HG02642 (cell line): Measurements from ENCODE around the gene KLHL17.
"Not testable (repeated sequence)": the region's sequence is repeated elsewhere in the genome, so short reads cannot be mapped to it uniquely, and the experiment has no call there.

Experiments used
- ATAC-seq: cut with Tn5 transposase; IDR thresholded peaks from one replicate; pipeline ENCODE4 v1.9.1; 2021; ENCODE audit warnings: mild to moderate bottlenecking; ENCODE audit not compliant: unreplicated experiment, poor library complexity

Gene KLHL17

DNA sequence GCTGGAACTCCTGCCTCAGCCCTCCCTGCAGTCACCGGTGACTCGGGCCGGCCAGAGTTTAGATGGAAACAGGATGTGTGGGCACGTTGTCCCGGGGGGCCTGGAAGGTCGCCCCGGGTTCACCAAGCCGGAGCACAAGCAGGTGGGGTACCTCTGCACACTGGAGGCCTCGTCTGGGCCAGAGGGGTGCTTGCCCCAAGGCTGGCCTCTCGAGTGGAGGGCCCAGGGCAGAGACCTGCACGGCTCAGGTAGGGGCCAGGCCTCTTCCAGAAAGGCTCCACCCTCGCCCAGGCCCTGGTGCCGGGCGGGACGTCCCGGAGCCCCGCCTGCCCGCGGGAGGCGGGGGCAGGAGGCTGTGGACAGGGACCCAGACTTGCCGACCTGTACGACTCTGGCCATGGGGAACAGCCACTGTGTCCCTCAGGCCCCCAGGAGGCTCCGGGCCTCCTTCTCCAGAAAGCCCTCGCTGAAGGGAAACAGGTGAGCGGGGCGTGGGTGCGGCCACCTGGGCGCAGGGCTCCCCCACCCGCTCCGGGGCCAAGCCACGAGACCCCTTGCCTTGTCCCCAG is 5.8 kb downstream of the KLHL17 start, which contains the start of gene PLEKHN1:
PLEKHN1 (plus strand) TSS at position 348 of the 569 bp plus-strand sequence; CDS start at position 398, 50 bp downstream.
- ATAC-seq = peak; percentile 21

DNA sequence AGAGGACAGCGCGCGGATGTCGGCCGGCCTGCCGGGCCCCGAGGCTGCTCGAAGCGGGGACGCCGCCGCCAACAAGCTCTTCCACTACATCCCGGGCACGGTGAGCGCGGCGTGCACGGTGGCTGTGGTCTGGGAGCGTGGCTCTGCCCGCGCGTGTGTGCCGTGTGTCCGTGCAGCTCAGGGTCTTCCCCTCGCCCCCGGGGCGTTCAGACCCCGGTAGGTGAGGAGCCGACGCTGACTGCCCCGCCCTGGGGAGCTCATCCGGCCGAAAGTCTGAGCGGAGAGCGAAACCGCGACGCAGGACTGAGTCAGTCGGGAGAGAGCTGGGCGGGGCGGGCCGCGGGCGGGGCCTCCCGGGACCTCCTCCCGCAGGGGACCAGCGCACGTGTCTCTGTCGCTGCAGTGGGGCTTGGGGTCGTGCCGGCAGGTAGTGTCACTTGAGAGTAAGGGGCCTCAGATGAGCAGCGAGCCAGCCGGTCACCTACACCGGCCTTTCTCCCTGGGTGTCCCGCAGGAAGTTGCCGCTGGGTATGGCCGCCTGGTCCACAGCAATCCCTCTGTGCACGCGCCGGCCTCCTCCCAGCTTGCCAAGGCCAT is 6.4 kb downstream of the KLHL17 start:
- peak; percentile 56 for ATAC-seq

DNA sequence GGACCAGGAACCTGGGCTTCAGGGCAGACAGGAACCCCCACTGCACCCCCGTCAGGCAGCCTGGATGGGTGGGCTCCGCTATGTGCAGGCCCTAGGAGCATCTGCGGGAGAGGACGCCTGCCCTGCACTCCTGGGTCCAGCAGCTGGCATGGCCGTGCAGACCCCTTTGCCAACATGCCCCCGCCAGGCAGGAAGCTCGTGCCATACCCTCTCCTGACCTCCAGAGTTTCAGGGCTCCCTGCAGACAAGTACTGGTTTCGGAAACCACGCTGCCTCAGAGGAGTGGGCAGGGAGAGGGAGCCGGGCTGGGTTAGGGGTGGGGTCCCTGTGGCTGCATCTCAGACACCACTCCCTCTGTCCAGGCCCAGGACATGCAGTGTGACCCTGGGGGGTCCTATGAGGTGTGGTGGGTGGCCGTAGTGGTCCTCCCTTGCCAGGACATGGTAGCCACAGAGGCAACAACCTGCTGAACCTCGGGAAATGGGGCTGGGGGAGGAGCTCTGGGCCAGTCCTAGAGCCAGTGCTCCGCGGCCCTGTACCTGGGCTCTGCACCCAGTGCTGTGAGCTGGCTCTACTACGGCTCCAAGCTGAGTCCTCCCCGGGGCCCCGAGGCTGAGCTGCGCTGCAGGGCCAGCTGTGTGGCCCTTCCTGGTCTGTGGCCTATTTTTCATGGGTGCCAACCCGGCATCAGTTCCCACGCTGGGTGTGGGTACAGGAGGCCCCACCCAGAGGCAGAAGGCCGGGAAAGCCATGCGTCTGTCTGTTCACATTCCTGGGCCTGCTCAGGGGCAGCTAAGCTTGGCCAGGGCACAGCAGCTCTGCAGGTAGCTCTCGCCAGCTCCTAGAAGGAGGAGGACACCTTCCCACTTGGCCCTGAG is 7.3 kb downstream of the KLHL17 start:
- no peak for ATAC-seq

DNA sequence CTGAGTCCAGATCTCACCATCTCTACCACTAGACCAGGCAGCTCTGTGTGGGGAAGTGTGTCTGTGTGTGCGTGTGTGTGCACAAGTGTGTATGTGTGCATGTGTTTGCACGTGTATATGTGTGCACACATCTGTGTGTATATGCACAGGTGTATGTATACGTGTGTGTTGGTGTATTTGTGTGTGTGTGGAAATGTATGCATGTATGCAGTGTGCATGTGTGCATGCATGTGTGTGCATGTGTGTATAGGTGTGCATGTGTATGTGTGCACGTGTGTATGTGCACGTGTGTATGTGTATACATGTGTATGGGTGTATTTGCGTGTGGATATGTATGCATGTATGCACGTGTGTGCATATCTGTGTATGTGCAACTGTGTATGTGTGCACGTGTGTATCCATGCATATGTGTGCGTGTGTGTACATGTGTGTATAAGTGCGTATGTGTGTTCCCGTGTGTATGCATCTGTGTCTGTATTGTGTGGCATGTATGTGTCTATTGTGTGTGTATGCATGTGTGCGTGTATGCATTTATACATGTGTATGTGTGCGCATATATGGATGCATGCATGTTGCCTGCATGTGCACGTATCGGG is 9.0 kb downstream of the KLHL17 start:
- no peak for ATAC-seq

DNA sequence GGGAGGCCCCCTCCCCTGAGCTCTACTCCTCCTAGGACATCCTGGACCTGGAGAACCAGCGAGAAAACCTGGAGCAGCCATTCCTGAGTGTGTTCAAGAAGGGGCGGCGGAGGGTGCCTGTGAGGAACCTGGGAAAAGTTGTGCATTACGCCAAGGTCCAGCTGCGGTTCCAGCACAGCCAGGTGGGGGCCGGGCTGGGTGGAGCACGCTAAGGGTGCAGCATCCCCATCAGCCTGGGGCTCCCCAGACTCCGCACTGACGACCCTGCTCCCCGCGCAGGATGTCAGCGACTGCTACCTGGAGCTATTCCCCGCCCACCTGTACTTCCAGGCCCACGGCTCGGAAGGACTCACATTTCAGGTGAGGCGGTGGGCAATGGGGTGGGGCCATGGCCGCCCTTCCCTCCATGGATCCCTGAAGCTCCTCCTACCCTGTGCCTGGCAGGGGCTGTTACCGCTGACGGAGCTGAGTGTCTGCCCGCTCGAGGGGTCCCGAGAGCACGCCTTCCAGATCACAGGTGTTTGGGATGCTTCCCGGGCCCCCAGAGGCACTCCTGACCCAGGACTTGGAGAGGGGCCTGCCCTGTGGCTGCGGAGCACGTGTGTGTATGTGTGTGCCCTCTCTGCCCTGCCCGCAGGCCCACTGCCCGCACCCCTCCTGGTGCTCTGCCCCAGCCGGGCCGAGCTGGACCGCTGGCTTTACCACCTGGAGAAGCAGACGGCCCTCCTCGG is 10.0 kb downstream of the KLHL17 start:
- no peak for ATAC-seq

DNA sequence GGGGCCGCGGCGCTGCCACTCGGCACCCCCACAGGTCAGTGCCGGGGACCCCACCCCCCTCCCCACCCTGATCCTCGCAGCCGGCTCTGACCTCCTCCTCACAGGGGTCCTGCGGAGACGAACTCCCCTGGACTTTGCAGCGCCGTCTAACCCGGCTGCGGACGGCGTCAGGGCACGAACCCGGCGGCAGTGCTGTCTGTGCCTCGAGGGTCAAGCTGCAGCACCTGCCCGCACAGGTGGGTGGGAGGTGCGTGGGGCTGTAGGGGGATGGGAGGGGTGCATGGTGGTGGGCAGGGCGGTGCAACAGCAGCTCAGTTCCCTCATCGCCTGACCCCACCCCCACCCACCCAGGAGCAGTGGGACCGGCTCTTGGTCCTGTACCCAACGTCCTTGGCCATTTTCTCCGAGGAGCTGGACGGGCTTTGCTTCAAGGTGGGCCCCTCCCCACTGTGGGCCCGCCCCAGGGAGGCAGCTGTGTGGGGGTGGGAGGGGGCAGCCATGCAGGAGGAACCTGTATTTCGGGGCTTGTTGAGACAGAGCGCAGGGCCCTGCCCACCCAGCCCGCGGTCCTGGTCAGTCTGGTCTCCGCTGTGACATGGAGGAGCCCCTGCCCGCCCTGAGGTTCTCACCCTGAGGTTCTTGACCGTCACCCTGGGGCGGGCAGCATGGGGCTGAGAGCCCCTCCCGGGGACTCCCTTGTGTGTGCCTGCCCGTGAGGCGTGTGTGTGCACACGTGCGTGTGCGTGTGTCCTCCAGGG is 10.8 kb downstream of the KLHL17 start:
- ATAC-seq = no peak

DNA sequence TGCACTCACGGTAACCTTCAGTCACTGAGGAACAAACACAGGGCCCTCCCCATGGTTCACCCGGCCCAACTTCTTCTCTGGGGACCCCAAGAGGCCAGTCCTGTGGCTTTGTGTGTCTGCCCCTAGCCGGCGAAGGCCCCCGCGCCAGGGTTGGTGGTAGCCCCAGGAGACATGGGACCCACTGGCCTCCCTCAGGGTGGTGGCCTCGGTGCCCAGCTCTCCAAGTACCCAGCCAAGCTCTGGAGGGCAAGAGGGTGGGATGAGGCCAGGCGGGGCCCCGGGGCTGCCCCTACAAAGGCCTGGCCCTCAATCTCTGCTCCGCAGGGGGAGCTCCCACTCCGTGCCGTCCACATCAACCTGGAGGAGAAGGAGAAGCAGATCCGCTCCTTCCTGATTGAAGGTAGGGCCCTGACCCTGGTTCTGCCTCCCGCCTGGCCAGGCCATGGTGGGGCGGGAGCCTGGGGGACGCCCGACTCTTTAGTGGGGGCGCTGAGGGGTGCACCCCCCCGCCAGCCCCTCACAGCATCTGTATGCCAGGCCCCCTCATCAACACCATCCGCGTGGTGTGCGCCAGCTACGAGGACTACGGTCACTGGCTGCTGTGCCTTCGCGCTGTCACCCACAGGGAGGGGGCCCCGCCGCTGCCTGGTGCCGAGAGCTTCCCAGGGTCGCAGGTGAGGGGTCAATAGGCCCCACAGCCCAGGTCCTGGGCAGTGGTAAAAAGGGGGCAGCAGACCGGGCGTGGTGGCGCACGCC is 11.5 kb downstream of the KLHL17 start:
- no peak for ATAC-seq

DNA sequence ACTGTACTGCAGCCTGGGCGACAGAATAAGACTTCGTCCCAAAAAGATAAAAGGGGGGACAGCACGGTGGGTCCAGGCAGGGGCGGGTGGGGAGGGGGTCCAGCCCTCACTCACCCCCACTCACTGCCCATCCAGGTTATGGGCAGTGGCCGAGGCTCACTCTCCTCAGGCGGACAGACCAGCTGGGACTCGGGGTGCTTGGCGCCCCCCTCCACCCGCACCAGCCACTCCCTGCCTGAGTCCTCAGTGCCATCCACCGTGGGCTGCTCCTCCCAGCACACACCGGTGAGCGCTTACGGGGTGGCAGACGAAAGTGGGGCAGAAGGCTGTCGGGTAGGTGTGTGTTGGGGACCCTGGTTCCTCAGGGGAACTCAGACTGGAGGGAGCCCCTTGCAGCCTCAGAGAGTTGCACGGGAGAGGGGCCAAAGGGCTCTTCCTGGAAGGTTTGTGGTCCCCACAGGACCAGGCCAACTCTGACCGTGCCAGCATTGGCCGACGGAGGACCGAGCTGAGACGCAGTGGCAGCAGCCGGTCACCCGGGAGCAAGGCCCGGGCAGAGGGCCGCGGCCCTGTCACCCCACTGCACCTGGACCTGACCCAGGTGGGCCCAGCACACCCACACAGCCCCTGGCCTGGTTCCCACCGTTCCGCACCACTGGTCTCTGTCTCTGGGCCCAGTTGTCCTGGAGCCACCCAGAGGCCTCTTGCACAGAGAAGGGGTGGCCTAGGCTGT is 12.5 kb downstream of the KLHL17 start:
- no peak for ATAC-seq

DNA sequence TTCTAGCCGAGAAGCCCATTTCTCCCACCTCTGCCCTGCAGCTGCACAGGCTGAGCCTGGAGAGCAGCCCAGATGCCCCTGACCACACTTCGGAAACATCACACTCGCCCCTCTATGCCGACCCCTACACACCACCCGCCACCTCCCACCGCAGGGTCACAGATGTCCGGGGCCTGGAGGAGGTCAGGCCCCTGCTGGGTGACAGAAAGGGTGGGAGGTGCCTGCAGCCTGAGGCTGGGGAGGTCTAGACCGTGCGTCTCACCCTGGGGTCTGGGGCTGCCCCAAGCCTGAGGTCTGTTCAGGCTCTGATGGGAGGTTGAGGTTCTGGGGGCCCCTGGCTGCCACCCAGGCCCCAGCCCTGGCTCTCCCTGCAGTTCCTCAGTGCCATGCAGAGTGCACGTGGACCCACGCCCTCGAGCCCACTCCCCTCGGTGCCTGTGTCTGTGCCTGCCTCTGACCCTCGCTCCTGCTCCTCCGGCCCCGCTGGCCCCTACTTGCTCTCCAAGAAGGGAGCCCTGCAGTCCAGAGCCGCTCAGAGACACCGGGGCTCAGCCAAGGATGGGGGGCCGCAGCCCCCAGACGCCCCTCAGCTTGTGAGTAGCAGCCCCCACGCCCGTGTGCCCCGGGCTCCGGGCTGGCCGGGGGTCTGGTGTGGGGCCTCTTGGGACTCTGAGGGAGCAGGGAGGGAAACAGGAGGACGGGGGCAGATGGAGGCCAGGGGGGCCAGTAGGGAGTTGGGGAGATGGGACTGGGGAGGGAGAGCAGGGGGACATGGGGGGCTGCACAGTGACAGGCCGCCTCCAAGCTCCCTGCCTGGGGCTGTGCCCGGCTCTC is 13.3 kb downstream of the KLHL17 start:
- no peak for ATAC-seq

DNA sequence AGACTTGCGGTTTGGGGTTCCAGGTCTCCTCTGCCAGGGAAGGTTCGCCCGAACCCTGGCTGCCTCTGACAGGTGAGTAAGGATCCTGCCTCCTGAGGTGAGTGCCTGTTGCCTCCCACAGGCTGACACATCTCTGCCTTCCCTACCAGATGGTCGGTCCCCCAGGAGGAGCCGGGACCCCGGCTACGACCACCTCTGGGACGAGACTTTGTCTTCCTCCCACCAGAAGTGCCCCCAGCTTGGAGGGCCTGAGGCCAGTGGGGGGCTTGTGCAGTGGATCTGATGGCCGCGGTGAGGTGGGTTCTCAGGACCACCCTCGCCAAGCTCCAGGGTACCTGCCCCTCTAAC is 13.9 kb downstream of the KLHL17 start:
- ATAC-seq = no peak

DNA sequence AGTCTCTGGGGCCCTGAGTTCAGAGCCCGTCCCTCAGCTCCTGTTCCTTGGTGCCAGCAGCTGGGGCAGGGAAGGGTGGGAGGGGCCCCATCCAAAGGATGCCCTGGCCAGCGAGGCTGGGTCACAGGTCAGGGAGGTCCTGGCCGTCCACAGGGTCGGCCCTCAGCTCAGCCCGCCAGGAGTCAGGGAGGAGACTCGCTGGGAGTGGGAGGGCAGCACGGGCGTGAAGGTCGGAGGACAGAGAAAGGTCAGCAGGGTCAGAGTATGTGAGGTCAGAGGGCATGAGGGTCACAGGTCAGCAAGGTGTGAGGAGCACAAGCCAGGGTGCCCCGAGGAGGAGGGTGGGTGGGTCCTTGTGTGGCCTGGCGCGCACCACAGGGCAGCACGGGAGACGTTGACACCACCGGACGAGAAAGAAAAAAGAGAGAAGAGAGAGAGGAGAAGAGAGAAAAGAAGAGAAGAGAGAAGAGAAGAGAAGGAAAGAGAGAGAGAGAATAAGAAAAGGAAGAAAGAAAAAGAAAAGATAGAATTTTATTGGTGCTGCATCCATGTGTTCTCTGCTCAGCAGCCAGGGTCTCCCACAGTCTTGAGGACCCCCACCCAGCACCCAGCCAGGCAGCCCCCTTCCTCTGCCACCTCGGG is 14.4 kb downstream of the KLHL17 start:
- ATAC-seq = no peak

DNA sequence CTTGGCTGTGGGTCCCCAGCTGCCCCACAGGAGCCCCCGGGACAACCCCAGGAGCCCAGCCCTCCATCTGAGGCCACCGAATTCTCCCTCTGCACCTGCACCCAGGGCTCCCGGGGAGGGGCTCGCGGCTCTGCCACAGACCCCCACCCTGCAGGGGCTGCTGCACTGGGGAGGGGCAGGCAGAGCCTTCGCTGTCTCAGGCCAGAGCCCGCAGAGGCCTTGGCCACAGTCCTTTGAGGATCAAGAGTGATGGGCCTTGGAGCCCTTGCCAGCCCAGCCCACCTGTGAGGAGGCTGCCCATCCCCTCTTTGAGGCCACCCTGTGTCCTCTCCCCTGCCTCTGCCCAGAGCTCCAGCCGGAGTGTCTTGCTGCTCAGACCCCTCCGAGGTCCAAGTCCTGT is 15.0 kb downstream of the KLHL17 start:
- ATAC-seq = no peak

DNA sequence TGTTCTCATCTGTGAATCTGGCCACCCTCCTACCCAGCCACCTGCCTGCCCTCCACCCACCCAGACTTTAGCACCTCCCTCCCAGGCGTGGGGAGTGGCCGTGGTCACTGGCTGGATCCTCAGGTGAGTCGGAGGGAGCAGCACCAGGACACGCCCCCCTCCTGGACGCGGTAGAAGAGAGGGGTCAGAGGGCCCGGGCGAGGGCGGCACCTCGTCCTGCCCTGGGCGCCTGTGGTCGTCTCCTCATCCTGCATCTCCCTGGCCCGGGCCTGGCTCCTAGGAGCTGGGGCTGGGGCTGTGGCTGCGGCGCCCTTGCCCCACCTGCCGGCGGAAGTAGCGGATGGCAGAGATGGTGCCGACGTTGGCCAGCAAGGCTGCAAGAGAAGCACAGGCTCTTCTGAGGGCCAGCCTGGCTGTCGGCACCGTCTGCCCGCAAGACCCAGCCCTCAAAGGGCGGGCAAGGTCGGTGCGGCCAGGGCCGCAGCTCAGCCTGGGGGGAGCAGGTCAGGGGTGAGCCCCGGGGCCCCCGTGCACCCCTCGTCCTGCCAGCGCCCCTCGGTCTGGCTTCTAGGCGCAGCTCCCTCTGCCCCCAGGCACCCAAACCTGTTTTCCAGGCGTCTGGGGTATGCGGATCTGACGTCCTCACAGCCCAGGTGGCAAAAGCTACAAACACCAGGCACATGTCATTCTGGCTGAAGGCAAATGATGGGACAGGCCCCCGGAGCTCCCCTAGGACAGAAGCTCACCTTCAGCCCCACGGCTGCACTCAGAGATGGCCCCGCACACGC is 15.7 kb downstream of the KLHL17 start:
- ATAC-seq = peak; percentile 41

DNA sequence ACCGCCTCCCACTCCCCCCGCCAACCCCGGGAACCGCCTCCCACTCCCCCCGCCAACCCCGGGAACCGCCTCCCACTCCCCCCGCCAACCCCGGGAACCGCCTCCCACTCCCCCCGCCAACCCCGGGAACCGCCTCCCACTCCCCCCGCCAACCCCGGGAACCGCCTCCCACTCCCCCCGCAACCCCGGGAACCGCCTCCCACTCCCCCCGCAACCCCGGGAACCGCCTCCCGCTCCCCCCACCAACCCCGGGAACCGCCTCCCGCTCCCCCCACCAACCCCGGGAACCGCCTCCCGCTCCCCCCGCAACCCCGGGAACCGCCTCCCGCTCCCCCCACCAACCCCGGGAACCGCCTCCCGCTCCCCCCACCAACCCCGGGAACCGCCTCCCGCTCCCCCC is 16.4 kb downstream of the KLHL17 start:
- ATAC-seq = not testable (repeated sequence)

DNA sequence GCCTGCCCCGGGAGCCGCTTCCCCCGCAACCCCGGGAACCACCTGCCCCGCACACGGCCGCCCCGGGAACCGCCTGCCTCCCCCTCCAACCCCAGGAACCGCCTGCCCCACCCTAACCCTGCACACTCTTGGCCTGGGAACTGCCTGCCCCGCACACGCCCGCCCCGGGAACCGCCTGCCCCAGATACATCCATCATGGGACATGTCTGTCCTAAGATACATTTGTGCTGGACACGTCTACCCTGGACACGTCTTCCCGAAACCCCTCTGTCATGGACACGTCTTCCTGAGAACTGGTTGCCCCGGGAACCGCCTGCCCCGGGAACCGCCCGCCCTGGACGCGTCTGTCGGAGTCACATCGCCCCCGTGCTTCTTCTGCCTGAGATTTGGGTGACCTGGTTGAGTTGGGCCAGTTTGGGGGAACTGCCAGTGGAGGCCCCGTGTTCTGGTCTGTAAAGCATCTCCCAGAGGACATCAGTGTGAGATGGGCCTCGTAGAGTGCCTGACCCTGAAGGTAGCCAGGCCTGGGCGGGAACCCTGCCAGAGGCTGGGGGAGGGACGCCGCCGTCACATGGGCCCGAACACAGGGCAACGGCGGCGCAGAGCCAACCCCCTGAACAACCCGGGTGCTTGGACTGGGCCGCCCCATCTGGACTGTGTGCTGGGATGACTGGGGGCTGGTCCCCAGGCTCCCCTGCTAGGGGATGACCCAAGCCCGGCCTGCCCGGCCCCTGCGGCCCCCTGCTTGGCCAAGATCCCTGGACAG is 17.9 kb downstream of the KLHL17 start:
- no peak for ATAC-seq
